ENCODE data around the gene CRNKL1. TPM values are rescaled to one million over a fixed set of nuclear protein-coding genes. Genes with fewer than 3 reads are reported as not detected.

The CRNKL1 gene
- total RNA-seq, 1 donor from 2014 or later, result 24.6 TPM

- TF ChIP-seq CTCF (IDR thresholded peaks at IDR 0.05; ENCODE audit: unreplicated experiment), result peak; percentile 81
- DNase-seq (ENCODE audit: low spot score), result no peak
- H3K36me3 Mint-ChIP-seq (ENCODE audit: low read depth, unreplicated experiment), result peaks cover 20% of the 10 kb centered on the region
- H3K9me3 Mint-ChIP-seq (ENCODE audit: unreplicated experiment), result no peaks in the 10 kb centered on the region
- peaks cover 3% of the 10 kb centered on the region for H3K27me3 Mint-ChIP-seq (ENCODE audit: unreplicated experiment)
- peaks cover 19% of the 10 kb centered on the region for H3K4me1 Mint-ChIP-seq (ENCODE audit: unreplicated experiment)
- H3K27ac Mint-ChIP-seq (ENCODE audit: unreplicated experiment), result no peak overlapping the region
- no peak overlapping the region for H3K4me3 Mint-ChIP-seq (ENCODE audit: unreplicated experiment)
Measured at GRCh38 chr20:19995220-19995863, 56.9 kb downstream of the CRNKL1 start.

GRCh38 chr20:19993958-19994669, 58.2 kb downstream of the CRNKL1 start:
- no peak for TF ChIP-seq CTCF (IDR thresholded peaks at IDR 0.05; ENCODE audit: unreplicated experiment)
- DNase-seq (ENCODE audit: low spot score), result no peak
- Mint-ChIP-seq H3K27me3 (ENCODE audit: unreplicated experiment) (peaks cover 4% of the 10 kb centered on the region), H3K9me3 (ENCODE audit: unreplicated experiment) (no peaks in the 10 kb centered on the region), H3K4me1 (ENCODE audit: unreplicated experiment) (peaks cover 19% of the 10 kb centered on the region), H3K36me3 (ENCODE audit: low read depth, unreplicated experiment) (peaks cover 12% of the 10 kb centered on the region), H3K27ac (ENCODE audit: unreplicated experiment) (no peak overlapping the region), H3K4me3 (ENCODE audit: unreplicated experiment) (no peak overlapping the region)

- H3K4me1 Mint-ChIP-seq (ENCODE audit: unreplicated experiment), result peaks cover 19% of the 10 kb centered on the region
Measured at GRCh38 chr20:19992996-19993908, 59.0 kb downstream of the CRNKL1 start.

GRCh38 chr20:19991854-19992253, 60.4 kb downstream of the CRNKL1 start:
- Mint-ChIP-seq H3K4me3 (ENCODE audit: unreplicated experiment) (no peak overlapping the region), H3K4me1 (ENCODE audit: unreplicated experiment) (peaks cover 19% of the 10 kb centered on the region), H3K9me3 (ENCODE audit: unreplicated experiment) (no peaks in the 10 kb centered on the region), H3K27ac (ENCODE audit: unreplicated experiment) (no peak overlapping the region), H3K27me3 (ENCODE audit: unreplicated experiment) (peaks cover 4% of the 10 kb centered on the region), H3K36me3 (ENCODE audit: low read depth, unreplicated experiment) (peaks cover 4% of the 10 kb centered on the region)
- DNase-seq (ENCODE audit: low spot score), result no peak
- no peak for TF ChIP-seq CTCF (IDR thresholded peaks at IDR 0.05; ENCODE audit: unreplicated experiment)

More at GRCh38 chr20:19992996-19993908, 59.0 kb downstream of the CRNKL1 start:
- Mint-ChIP-seq H3K27me3 (ENCODE audit: unreplicated experiment) (peaks cover 4% of the 10 kb centered on the region), H3K36me3 (ENCODE audit: low read depth, unreplicated experiment) (peaks cover 5% of the 10 kb centered on the region), H3K9me3 (ENCODE audit: unreplicated experiment) (no peaks in the 10 kb centered on the region), H3K27ac (ENCODE audit: unreplicated experiment) (no peak overlapping the region), H3K4me3 (ENCODE audit: unreplicated experiment) (no peak overlapping the region)
- no peak for DNase-seq (ENCODE audit: low spot score)
- TF ChIP-seq CTCF (IDR thresholded peaks at IDR 0.05; ENCODE audit: unreplicated experiment), result no peak

Measured in endothelial cell (in vitro differentiated cells).